OCI-LY3 (cell line): ENCODE measurements around the gene CCL23.
"Not testable (repeated sequence)": the region's sequence is repeated elsewhere in the genome, so short reads cannot be mapped to it uniquely, and the experiment has no call there.

ENCODE experiments used
- H2AFZ ChIP-seq: fragments of 200-600, 300-600 bp; shearing (Covaris generic); 2 replicates; pipeline ENCODE4 v1.6.0; 2014; ENCODE audit warnings: antibody characterized with exemption, low read depth, low read length
- H3K27ac ChIP-seq: fragments of 200-600, 300-600 bp; sonication (generic); 2 replicates; pipeline ENCODE4 v1.5.1; 2014; ENCODE audit warnings: mild to moderate bottlenecking, low read length, moderate library complexity, mixed read lengths
- H3K27me3 ChIP-seq: fragments of 200-600, 300-600 bp; sonication (generic); 2 replicates; pipeline ENCODE4 v1.6.1; 2014; ENCODE audit warnings: low read depth, low read length, mixed read lengths
- H3K36me3 ChIP-seq: fragments of 200-600, 300-600 bp; sonication (generic); replicated peaks from 2 replicates; pipeline ENCODE3; 2014; ENCODE audit warnings: low read depth, low read length, mixed read lengths
- H3K4me1 ChIP-seq: fragments of 300-600, 200-600 bp; sonication (generic); 2 replicates; pipeline ENCODE4 v1.6.1; 2014; ENCODE audit warnings: low read length, mixed read lengths
- H3K4me2 ChIP-seq: fragments of 200-600, 300-600 bp; sonication (generic); 2 replicates; pipeline ENCODE4 v1.6.1; 2014; ENCODE audit warnings: low read length, mixed read lengths
- H3K4me3 ChIP-seq: fragments of 300-600, 200-600 bp; sonication (generic); 2 replicates; pipeline ENCODE4 v1.5.1; 2014; ENCODE audit warnings: antibody characterized with exemption, mild to moderate bottlenecking, low read length, moderate library complexity
- H3K79me2 ChIP-seq: fragments of 300-600, 200-600 bp; shearing (Covaris generic); 2 replicates; pipeline ENCODE4 v1.6.1; 2014; ENCODE audit warnings: mild to moderate bottlenecking, low read length, mixed read lengths
- H3K9ac ChIP-seq: fragments of 300-600, 200-600 bp; shearing (Covaris generic); 2 replicates; pipeline ENCODE4 v1.6.0; 2014; ENCODE audit warnings: mild to moderate bottlenecking, low read length, moderate library complexity
- H3K9me3 ChIP-seq: fragments of 200-600, 300-600 bp; shearing (Covaris generic); 2 replicates; pipeline ENCODE4 v1.6.1; 2014; ENCODE audit warnings: low read length, mixed read lengths; ENCODE audit not compliant: insufficient read depth
- H4K20me1 ChIP-seq: fragments of 200-600, 300-600 bp; sonication (generic); 2 replicates; pipeline ENCODE4 v1.6.1; 2016; ENCODE audit warnings: low read length, mixed read lengths; ENCODE audit not compliant: insufficient read depth
- EZH2phosphoT487 ChIP-seq: fragments of 200-600 bp; shearing (Covaris generic); IDR thresholded peaks from 2 replicates; pipeline ENCODE4 v1.6.1; 2018; ENCODE audit warnings: antibody characterized with exemption, mixed run types, low read depth
- TF ChIP-seq, protein P1 (sequence below): fragments of 200-600, 300-600 bp; sonication (generic); IDR thresholded peaks from 2 replicates; pipeline ENCODE4 v1.5.1; 2014; ENCODE audit warnings: antibody characterized with exemption, low read length, low read depth

The CCL23 gene

DNA sequence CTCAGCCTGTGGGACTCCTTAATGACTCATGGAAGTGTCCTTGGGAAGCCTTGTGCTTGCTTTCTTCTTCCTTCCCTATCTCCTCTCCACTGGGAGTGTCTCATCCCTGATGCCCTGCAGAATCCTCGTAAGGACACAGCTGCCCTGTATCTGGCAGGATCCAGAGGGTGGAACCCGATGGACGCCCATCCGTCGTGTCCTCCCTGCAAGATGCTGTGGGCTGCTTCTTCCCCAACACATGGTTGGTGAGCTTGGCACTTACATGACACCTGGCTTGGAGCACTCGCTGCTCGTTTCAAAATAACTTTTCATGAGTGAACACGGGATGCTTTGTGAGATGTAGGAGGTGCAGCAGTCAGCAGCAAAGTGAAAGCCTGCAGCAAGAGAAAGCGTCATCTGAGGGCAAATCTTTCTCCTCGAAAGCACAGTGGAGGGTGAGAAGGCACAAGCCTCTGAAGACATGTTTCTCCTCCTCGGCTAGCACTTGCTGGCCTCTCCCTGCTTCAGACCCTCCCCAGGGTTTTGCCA is 19.7 kb downstream of the CCL23 start:
- Histone ChIP-seq H3K4me2 (peak overlapping the region; percentile 23), H3K9me3 (no peaks in the 10 kb centered on the region), H3K36me3 (no peaks in the 10 kb centered on the region), H2AFZ (no peak overlapping the region), H3K4me1 (peaks cover 70% of the 10 kb centered on the region), H3K27ac (no peak overlapping the region), H3K4me3 (no peak overlapping the region), H3K27me3 (peaks cover 65% of the 10 kb centered on the region), H3K9ac (no peak overlapping the region), H3K79me2 (no peaks in the 10 kb centered on the region), H4K20me1 (no peaks in the 10 kb centered on the region)
- TF ChIP-seq, protein P1, sequence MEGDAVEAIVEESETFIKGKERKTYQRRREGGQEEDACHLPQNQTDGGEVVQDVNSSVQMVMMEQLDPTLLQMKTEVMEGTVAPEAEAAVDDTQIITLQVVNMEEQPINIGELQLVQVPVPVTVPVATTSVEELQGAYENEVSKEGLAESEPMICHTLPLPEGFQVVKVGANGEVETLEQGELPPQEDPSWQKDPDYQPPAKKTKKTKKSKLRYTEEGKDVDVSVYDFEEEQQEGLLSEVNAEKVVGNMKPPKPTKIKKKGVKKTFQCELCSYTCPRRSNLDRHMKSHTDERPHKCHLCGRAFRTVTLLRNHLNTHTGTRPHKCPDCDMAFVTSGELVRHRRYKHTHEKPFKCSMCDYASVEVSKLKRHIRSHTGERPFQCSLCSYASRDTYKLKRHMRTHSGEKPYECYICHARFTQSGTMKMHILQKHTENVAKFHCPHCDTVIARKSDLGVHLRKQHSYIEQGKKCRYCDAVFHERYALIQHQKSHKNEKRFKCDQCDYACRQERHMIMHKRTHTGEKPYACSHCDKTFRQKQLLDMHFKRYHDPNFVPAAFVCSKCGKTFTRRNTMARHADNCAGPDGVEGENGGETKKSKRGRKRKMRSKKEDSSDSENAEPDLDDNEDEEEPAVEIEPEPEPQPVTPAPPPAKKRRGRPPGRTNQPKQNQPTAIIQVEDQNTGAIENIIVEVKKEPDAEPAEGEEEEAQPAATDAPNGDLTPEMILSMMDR = no peak
- TF ChIP-seq EZH2phosphoT487 = no peak

DNA sequence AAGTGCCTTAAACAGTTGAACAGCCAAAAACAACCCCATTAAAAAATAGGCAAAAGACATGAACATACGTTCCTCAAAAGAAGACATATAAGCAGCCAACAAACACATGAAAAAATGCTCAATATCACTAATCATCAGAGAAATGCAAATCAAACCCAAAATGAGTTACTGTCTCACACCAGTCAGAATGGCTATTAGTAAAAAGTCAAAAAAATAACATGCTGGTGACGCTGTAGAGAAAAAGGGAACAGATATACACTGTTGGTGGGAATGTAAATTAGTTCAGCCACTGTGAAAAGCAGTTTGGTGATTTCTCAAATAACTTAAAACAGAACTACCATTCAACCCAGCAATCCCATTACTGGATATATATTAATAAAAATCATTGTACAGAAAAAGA is 22.4 kb downstream of the CCL23 start:
- H3K9me3 ChIP-seq, H3K36me3 ChIP-seq, H3K9ac ChIP-seq, H2AFZ ChIP-seq, H4K20me1 ChIP-seq, H3K4me3 ChIP-seq, H3K27ac ChIP-seq, H3K79me2 ChIP-seq: not testable (repeated sequence)
- peaks cover 72% of the 10 kb centered on the region for H3K27me3 ChIP-seq
- peak overlapping the region; percentile 45 for H3K4me2 ChIP-seq
- peaks cover 45% of the 10 kb centered on the region for H3K4me1 ChIP-seq

DNA sequence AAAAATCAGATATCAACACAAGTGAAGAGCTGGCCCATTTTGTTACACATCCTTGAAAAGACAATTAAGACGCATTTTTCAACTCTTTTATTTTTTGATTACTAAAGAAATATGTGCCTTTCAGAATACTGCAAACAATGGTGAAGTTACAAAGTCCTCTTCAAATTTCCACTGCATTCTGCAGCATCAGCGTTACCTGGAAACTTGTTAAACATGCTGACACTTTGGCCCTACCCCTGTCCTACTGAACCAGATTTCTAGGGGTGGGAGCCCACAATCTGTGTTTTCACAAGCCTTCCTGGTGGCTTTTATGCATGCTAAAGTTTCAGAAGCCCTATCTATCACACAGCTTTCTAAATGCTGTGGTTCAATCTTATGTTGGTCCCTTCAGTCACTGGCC is 26.7 kb downstream of the CCL23 start:
- no peaks in the 10 kb centered on the region for H3K36me3 ChIP-seq
- H3K27ac ChIP-seq = no peak overlapping the region
- H3K9me3 ChIP-seq = peaks cover 8% of the 10 kb centered on the region; the same call in 1 of the 2 replicates
- TF ChIP-seq, protein P1 = no peak
- TF ChIP-seq EZH2phosphoT487 = no peak
- H3K4me2 ChIP-seq = no peak overlapping the region
- H3K4me3 ChIP-seq = no peak overlapping the region
- H4K20me1 ChIP-seq = no peaks in the 10 kb centered on the region
- H3K79me2 ChIP-seq = no peaks in the 10 kb centered on the region
- no peak overlapping the region for H2AFZ ChIP-seq
- peaks cover 16% of the 10 kb centered on the region for H3K4me1 ChIP-seq
- no peak overlapping the region for H3K9ac ChIP-seq
- H3K27me3 ChIP-seq = peaks cover 73% of the 10 kb centered on the region

DNA sequence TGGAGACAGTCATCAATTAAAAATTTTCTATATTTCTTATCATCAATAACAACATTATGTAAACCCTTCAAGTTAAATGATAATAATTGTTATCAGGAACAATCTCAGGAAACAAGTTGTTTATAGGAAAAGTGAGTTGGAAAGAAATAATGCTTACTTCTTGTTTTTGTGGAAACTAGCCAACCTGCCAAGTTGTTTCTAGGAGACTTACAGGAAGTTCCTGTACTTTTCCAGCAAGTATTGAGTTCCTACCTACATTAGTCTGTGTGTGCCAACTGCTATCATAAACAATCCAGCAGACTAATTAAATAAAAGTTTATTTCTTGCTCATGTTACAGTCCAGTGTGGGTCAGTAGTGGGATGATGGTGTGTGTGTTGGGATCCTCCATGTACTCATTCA is 29.6 kb downstream of the CCL23 start:
- Histone ChIP-seq H3K79me2 (no peaks in the 10 kb centered on the region), H3K9me3 (peaks cover 8% of the 10 kb centered on the region; the same call in 1 of the 2 replicates), H2AFZ (no peak overlapping the region), H3K27me3 (peaks cover 69% of the 10 kb centered on the region), H3K9ac (no peak overlapping the region), H3K36me3 (no peaks in the 10 kb centered on the region), H4K20me1 (no peaks in the 10 kb centered on the region), H3K4me2 (no peak overlapping the region), H3K4me1 (no peaks in the 10 kb centered on the region), H3K4me3 (no peak overlapping the region), H3K27ac (no peak overlapping the region)
- TF ChIP-seq, protein P1 = no peak
- no peak for TF ChIP-seq EZH2phosphoT487
